ENCODE data around the gene EYA2.

- no peak for TF ChIP-seq CTCF (IDR thresholded peaks at IDR 0.05)
- no peak for TF ChIP-seq POLR2A (IDR thresholded peaks at IDR 0.05)
Measured at GRCh38 chr20:46990596-46991104, 96.0 kb downstream of the EYA2 start.
